MM.1S (cell line): ENCODE data around the gene B3GNT4.

Experiments
- DNase-seq: peaks from one replicate; pipeline ENCODE4 v3.0.0-alpha.2; 2015
- H2AFZ ChIP-seq: fragments of 300-600 bp; sonication (generic); 2 replicates; pipeline ENCODE4 v1.6.0; 2016; ENCODE audit warnings: antibody characterized with exemption, low read length
- H3F3A ChIP-seq: fragments of 300-600 bp; sonication (generic); 2 replicates; pipeline ENCODE4 v1.6.1; 2016; ENCODE audit warnings: mild to moderate bottlenecking, antibody characterized with exemption, low read length, moderate library complexity, mixed read lengths; ENCODE audit not compliant: insufficient read depth
- H3K27ac ChIP-seq: fragments of 300-600 bp; sonication (generic); 2 replicates; pipeline ENCODE4 v1.5.1; 2016; ENCODE audit warnings: mild to moderate bottlenecking, low read length
- H3K27me3 ChIP-seq: fragments of 300-600 bp; sonication (generic); replicated peaks from 2 replicates; pipeline ENCODE4 v1.6.0; 2016; ENCODE audit warnings: low read length; ENCODE audit not compliant: insufficient read depth
- H3K36me3 ChIP-seq: fragments of 300-600 bp; sonication (generic); replicated peaks from 2 replicates; pipeline ENCODE4 v1.6.1; 2016; ENCODE audit warnings: mild to moderate bottlenecking, low read length, mixed read lengths; ENCODE audit not compliant: insufficient read depth
- H3K4me1 ChIP-seq: fragments of 300-600 bp; sonication (generic); 2 replicates; pipeline ENCODE4 v1.6.1; 2016; ENCODE audit warnings: low read length, mixed read lengths
- H3K4me2 ChIP-seq: fragments of 300-600 bp; sonication (generic); 2 replicates; pipeline ENCODE4 v1.6.0; 2016; ENCODE audit warnings: low read depth, low read length
- H3K4me3 ChIP-seq: fragments of 300-600 bp; sonication (generic); 2 replicates; pipeline ENCODE4 v1.5.1; 2016; ENCODE audit warnings: low read length, mixed read lengths
- H3K79me2 ChIP-seq: fragments of 300-600 bp; sonication (generic); 2 replicates; pipeline ENCODE4 v1.6.1; 2016; ENCODE audit warnings: mixed run types, low read length, mixed read lengths
- H3K9ac ChIP-seq: fragments of 300-600 bp; sonication (generic); 2 replicates; pipeline ENCODE4 v1.6.1; 2016; ENCODE audit warnings: low read length, mixed read lengths
- H3K9me2 ChIP-seq: fragments of 300-600 bp; sonication (generic); replicated peaks from 2 replicates; pipeline ENCODE4 v1.6.1; 2016; ENCODE audit warnings: mild to moderate bottlenecking, low read length, mixed read lengths; ENCODE audit not compliant: insufficient read depth
- H3K9me3 ChIP-seq: fragments of 300-600 bp; sonication (generic); replicated peaks from 2 replicates; pipeline ENCODE4 v1.6.1; 2016; ENCODE audit warnings: mild to moderate bottlenecking, low read length, mixed read lengths; ENCODE audit not compliant: insufficient read depth
- H4K20me1 ChIP-seq: fragments of 300-600 bp; sonication (generic); 2 replicates; pipeline ENCODE4 v1.6.1; 2016; ENCODE audit warnings: mild to moderate bottlenecking, low read length, moderate library complexity, mixed read lengths; ENCODE audit not compliant: insufficient read depth
- EZH2 ChIP-seq: fragments of 300-600 bp; sonication (generic); optimal IDR thresholded peaks from 2 replicates; pipeline ENCODE3; 2017; ENCODE audit warnings: low read depth, mild to moderate bottlenecking, antibody characterized with exemption, low read length, mixed read lengths
- EZH2phosphoT487 ChIP-seq: fragments of 300-600 bp; sonication (generic); IDR thresholded peaks from 2 replicates; pipeline ENCODE4 v1.6.1; 2018; ENCODE audit warnings: antibody characterized with exemption, low read length
- TF ChIP-seq, protein P1 (sequence below): fragments of 300-600 bp; sonication (generic); IDR thresholded peaks from 2 replicates; pipeline ENCODE4 v1.5.1; 2016; ENCODE audit warnings: antibody characterized with exemption, low read length, mixed read lengths

The B3GNT4 gene

DNA sequence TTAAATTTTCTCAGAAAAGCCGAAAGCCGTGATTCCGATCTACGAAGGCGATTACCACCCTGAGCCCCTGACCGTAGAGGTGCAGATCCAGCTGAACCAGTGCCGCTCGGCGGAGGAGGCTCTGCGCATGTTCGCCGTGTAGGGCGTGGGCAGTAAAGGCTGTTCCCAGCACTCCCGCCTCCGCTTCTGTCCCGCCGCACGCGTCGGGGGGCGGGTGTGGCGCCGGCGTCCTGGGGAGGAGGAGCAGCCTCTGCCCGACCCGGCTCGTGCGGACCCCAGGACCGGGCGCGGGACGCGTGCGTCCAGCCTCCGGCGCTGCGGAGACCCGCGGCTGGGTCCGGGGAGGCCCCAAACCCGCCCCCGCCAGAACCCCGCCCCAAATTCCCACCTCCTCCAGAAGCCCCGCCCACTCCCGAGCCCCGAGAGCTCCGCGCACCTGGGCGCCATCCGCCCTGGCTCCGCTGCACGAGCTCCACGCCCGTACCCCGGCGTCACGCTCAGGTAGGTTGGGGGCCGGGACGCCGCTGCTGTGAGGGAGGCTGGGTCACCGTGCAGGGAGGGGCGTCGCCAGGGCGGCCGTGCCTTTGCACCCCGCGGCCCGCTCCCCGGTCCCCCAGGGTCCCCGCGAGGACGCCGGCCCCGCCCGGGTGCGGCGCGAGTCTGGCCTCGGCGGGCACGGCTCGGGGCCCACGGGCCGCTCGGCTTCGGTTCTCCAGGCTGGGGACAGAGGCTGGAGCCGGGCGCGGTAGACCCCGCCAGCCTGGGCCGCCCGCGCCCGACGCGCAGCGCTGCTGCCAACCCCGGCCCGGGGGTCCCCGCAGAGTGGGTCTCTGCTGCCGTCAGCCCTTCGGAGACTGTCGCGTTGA lies at the start of gene B3GNT4:
B3GNT4 (plus strand) TSS at position 409 of the 866 bp plus-strand sequence. CDS start 910 bp downstream, outside the sequence.
- Histone ChIP-seq H2AFZ (peak within 1 kb of the TSS; percentile 51; the same call in 1 of the 2 replicates), H3K9ac (no peak within 1 kb of the TSS), H3K9me2 (no peaks in the 10 kb centered on the region), H3K4me3 (peak within 1 kb of the TSS; percentile 50), H3K36me3 (no peaks in the 10 kb centered on the region), H3K9me3 (no peaks in the 10 kb centered on the region), H4K20me1 (no peaks in the 10 kb centered on the region), H3K4me2 (peak within 1 kb of the TSS; percentile 76), H3K79me2 (no peaks in the 10 kb centered on the region), H3F3A (no peaks in the 10 kb centered on the region), H3K4me1 (no peaks in the 10 kb centered on the region), H3K27ac (no peak within 1 kb of the TSS), H3K27me3 (no peaks in the 10 kb centered on the region)
- DNase-seq = peak; percentile 32
- no peak for TF ChIP-seq EZH2
- TF ChIP-seq EZH2phosphoT487 = no peak
- TF ChIP-seq, protein P1, sequence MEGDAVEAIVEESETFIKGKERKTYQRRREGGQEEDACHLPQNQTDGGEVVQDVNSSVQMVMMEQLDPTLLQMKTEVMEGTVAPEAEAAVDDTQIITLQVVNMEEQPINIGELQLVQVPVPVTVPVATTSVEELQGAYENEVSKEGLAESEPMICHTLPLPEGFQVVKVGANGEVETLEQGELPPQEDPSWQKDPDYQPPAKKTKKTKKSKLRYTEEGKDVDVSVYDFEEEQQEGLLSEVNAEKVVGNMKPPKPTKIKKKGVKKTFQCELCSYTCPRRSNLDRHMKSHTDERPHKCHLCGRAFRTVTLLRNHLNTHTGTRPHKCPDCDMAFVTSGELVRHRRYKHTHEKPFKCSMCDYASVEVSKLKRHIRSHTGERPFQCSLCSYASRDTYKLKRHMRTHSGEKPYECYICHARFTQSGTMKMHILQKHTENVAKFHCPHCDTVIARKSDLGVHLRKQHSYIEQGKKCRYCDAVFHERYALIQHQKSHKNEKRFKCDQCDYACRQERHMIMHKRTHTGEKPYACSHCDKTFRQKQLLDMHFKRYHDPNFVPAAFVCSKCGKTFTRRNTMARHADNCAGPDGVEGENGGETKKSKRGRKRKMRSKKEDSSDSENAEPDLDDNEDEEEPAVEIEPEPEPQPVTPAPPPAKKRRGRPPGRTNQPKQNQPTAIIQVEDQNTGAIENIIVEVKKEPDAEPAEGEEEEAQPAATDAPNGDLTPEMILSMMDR = no peak

GRCh38 chr12:122155705-122156104 lies 47.8 kb upstream of the B3GNT4 start:
- TF ChIP-seq EZH2 (no peak), EZH2phosphoT487 (no peak)
- TF ChIP-seq, protein P1 = no peak

GRCh38 chr12:122158700-122159285 lies 44.7 kb upstream of the B3GNT4 start:
- no peak overlapping the region for H3K9ac ChIP-seq
- H3K79me2 ChIP-seq = no peaks in the 10 kb centered on the region
- no peaks in the 10 kb centered on the region for H3K4me1 ChIP-seq
- H4K20me1 ChIP-seq = no peaks in the 10 kb centered on the region
- H3K4me3 ChIP-seq = no peak overlapping the region
- H3F3A ChIP-seq = no peaks in the 10 kb centered on the region
- H3K9me2 ChIP-seq = no peaks in the 10 kb centered on the region
- no peak for DNase-seq
- H3K36me3 ChIP-seq = no peaks in the 10 kb centered on the region
- no peaks in the 10 kb centered on the region for H3K27me3 ChIP-seq
- H2AFZ ChIP-seq = no peak overlapping the region
- H3K4me2 ChIP-seq = no peak overlapping the region
- TF ChIP-seq EZH2phosphoT487 = no peak
- TF ChIP-seq, protein P1 = no peak
- H3K27ac ChIP-seq = no peak overlapping the region
- H3K9me3 ChIP-seq = no peaks in the 10 kb centered on the region

More at GRCh38 chr12:122155705-122156104, 47.8 kb upstream of the B3GNT4 start:
- H3K4me3 ChIP-seq = no peak overlapping the region
- no peaks in the 10 kb centered on the region for H3K27me3 ChIP-seq
- H3K9me3 ChIP-seq = no peaks in the 10 kb centered on the region
- no peak overlapping the region for H3K27ac ChIP-seq
- no peak overlapping the region for H3K4me2 ChIP-seq
- no peak for DNase-seq
- no peaks in the 10 kb centered on the region for H3K79me2 ChIP-seq
- no peaks in the 10 kb centered on the region for H4K20me1 ChIP-seq
- no peak overlapping the region for H2AFZ ChIP-seq
- no peaks in the 10 kb centered on the region for H3K4me1 ChIP-seq
- H3K36me3 ChIP-seq = no peaks in the 10 kb centered on the region
- no peak overlapping the region for H3K9ac ChIP-seq
- H3F3A ChIP-seq = no peaks in the 10 kb centered on the region
- no peaks in the 10 kb centered on the region for H3K9me2 ChIP-seq
